Measurements from ENCODE around the gene UBE3B. TPM values are rescaled to one million over a fixed set of nuclear protein-coding genes. Genes with fewer than 3 reads are reported as not detected.

The UBE3B gene
- 9.9 and 16.1 TPM in 2 replicates for polyA plus RNA-seq

GRCh38 chr12:109477185-109477962 is at the start of gene UBE3B, which contains the start of gene KCTD10:
Gene UBE3B, plus strand, starts transcription at chr12:109477634. Its CDS starts 5,918 bp downstream, at chr12:109483552.
Gene KCTD10, minus strand, starts transcription at chr12:109477300. Its CDS starts 38 bp downstream, at chr12:109477262.

GRCh38 chr12:109573029-109573913 is 95.8 kb downstream of the UBE3B start, which contains the start of the genes MMAB and MVK:
Gene MMAB, minus strand, starts transcription at chr12:109573504. Its CDS starts 24 bp downstream, at chr12:109573480.
Gene MVK, plus strand, starts transcription at chr12:109573794. Its CDS starts 1,029 bp downstream, at chr12:109574823.

Other genes with a start within 250 kb of the UBE3B start
- 0.40 TPM in 1 of 2 replicates, not detected in the other for gene FOXN4, start 168.3 kb upstream of the UBE3B start, polyA plus RNA-seq
- not detected in 2 replicates for gene MYO1H, start 129.7 kb upstream of the UBE3B start, polyA plus RNA-seq
- 8.3 and 8.8 TPM in 2 replicates for gene KCTD10, start 334 bp upstream of the UBE3B start, polyA plus RNA-seq
- 11.9 and 17.4 TPM in 2 replicates for gene MMAB, start 95.9 kb downstream of the UBE3B start, polyA plus RNA-seq
- 1.4 and 2.7 TPM in 2 replicates for gene MVK, start 96.2 kb downstream of the UBE3B start, polyA plus RNA-seq
- 45.3 and 72.9 TPM in 2 replicates for gene FAM222A, start 236.2 kb downstream of the UBE3B start, polyA plus RNA-seq

All from Purkinje cell (primary cell).